ENCODE measurements around the gene NT5C1B.

GRCh38 chr2:18548621-18549020 lies 40.7 kb downstream of the NT5C1B start:
- TF ChIP-seq POLR2AphosphoS5 (IDR thresholded peaks at IDR 0.05): no peak
- TF ChIP-seq CTCF (IDR thresholded peaks at IDR 0.05): no peak
- TF ChIP-seq POLR2A (IDR thresholded peaks at IDR 0.05; ENCODE audit: low read depth): no peak

Data from esophagus muscularis mucosa (tissue), 3 donors.